SKM-1 (cell line): Measurements from ENCODE around the gene LINC00305.

Experiments
- DNase-seq: peaks from one replicate; lab custom pipeline; 2025; ENCODE audit not compliant: unreplicated experiment; lab: John Stamatoyannopoulos, UW

The LINC00305 gene

DNA sequence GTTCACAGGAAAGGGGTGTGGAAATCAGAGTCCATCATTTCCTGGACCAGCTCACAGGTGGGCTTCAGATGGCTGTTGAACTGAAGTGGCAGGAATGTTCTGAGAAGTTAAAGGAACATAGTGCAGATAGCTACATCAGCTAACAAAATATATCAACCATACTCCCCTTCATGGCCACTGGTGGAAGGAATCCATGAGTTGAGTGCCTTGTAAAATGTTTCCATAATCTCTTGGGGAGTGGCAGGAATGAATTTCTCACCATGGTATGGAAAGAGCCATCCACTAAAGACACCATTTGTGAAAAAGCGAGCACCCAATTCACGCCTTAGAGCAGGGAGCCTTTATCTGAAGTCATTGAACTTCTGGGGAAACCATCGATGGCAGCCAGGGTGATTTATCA lies at the start of gene LINC00305:
TSS of gene LINC00305 (minus strand) at position 101 of the 400 bp plus-strand sequence.
- no peak for DNase-seq

DNA sequence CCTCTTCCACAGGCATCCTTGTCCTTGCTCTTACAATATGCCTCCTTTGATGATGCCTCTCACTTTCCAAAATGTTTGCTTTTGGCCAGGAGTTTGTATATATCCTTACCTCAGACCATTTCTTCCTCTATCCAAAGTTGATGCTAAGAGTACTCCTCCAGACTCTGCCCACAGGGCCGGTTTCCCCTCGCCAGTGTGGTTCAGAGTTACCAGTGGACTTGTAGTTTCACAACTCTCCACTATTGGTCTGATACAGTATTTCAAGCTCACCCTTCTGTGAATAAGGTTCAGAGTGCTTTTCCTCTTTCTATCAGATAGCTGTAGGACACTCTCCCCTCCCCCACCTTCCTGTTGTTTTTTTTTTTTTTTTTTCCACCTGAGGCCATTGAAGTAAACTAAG lies 42.2 kb upstream of the LINC00305 start:
- DNase-seq = no peak

DNA sequence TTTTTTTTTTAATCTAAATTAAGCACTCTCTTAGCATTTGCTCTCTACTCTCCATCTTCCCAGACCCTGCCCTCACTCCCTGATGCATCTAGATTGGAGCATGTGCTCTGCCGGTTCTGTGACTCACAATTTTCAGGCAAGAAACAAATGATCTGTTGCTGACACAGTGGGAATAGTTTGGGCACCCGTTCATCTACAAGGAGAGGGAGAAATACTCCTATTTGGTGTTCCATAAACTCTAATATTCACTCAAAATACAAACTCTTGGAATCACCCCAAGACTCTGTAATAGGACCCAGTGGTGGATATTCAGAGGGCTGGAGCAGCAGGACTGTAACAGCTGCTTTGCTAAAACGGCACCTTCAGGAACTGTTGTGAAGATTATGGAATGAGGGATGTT lies 37.1 kb upstream of the LINC00305 start:
- no peak for DNase-seq

DNA sequence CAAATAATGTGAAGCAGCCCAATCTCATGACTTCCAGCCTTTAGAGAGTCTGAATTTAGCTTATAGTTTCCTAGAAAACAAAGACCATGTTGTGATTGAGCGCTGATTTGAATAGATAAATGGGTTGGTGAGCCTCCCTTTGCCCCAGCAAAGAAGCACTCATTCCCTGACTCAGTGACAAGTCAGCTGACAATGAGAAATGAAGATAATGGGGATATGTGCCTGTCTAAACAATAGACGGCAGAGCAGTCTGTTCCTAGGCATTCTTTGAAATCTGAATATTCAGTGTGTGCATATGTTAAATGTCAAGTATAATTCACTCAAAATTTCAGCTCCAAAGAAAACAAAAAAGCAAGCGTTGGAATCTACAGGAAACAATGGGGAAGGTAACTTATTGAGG lies 34.8 kb upstream of the LINC00305 start:
- DNase-seq = no peak

DNA sequence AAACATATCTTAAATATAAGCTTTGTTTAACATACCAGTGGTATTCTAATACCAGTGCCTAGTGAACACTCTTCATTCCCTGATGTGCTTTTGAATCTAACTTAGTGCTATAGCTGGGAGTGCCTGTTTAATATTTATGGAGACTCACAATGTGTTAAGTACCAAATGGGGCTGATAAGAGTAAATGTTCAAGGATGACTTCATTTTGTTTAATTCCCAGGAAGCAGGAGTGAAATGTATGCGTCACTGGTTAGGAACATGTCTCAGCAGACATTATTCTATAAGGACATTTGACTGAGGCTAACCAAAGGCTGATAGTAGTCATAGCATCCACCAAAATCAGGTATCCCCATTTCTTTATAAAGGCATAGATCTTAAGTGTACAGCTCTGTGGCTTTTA lies 31.7 kb upstream of the LINC00305 start:
- DNase-seq = no peak

DNA sequence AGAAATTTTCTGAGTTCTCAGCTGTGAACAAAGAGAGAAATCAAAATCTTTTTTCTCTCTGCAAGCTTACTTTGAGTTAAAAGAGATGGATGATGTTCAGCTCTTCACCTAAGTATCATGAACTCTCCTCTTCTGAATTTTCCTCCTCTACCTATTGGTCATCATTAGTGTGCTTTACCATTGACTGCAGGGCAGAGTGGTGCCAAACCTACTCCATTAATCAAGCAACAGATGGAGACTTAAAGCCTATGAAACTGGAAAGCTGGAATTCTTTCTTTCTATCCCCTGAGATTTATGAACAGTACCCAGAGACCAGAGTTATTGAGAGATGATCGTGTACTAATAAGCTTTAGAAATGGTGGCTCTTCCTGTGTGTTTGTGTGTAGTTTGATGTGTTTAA lies 31.3 kb upstream of the LINC00305 start:
- no peak for DNase-seq

DNA sequence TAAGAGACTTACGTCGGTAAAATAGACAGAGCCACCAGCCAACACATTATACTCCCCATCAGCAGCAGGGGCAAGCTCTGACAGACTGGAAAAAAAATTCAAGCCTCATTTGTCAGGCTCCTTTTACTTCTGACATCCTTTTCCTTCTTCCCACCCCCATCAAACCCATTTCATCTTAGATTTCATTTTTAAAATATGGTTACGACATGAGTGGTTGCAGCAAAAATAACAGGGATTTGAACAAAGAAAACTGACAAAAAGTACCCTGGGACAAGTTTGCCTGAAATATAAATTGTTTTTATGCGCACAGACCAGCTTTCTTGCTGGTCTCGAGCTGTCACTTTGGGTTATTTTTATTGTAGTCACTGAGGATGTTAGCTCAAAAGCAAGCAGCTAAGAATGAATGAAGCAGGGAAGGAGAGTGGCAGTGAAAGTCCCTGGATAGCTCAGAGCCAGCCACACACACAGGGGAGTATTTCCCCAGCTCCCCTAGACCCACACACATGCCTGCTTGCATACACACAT lies 30.7 kb upstream of the LINC00305 start:
- no peak for DNase-seq

DNA sequence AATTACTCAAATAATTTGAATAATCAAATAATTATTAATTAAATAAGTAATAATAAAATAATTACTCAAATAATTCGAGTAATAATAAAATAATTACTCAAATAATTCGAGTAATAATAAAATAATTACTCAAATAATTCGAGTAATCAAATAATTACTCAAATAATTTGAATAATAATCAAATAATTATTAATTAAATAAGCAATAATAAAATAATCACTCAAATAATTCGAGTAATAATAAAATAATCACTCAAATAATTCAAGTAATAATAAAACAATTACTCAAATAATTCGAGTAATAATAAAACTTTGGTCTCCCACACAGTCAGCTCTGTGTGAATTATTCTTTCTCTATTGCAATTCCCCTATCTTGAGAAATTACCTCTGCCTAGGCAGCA lies 30.0 kb upstream of the LINC00305 start:
- DNase-seq = no peak

DNA sequence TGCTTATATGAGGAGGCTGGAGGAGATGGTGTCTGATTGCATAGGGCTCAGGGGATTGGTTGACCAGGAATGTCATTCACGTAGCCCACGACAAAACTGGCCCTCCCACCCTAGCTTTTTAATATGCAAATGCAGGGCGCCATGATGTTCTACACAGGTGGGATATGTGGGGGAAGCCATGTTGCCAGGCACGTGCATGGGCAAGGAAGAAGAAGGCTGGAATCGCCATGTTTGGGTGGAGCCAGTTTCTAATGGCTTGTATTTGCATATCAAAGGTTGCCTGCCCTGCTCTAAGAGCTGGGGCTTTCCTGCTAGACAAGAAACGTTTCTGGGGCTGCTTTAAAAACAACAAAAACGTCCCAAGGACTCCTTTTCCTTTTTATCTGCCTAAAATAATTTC lies 26.5 kb upstream of the LINC00305 start:
- no peak for DNase-seq

DNA sequence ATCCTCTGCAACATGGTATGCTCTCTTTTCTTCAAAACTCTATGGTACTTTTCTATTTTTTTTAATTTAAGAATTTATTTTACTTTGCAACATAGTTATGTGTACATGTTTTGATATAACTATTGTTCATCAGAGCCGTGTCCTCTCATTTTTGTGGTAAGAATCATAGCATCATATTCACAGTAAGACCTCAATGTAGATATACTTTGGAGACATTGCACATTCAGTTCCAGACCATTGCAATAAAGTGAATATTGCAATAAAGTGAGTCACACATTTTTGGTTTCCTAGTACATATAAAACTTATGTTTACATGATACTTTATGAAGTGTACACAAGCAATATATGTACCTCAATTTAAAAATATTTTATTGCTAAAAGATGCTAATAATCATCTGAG lies 22.7 kb upstream of the LINC00305 start:
- DNase-seq = no peak

DNA sequence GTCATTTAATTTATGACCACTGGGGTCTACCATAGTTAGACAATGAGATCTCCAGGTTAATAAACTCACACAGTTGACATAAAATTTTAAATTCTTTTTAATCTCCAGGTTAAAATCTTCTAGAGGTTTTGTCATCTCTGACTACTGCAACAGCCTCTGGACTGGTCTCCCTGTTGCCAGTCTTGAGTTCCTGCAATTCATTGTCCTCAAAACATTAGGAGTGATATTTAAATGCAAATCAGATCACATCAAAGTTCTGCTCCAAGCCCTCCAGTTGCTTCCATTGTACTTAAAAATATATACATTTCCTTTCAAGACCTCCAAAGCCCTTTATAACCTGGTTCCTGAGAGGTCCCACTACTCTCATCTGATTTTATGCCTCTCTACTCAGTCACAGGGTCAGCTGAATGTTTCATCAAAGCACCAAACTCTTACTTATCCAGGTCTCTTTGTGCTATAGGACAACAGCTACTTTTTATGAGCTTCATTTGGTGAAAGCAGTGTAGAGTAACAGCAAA lies 18.6 kb upstream of the LINC00305 start:
- DNase-seq = no peak

DNA sequence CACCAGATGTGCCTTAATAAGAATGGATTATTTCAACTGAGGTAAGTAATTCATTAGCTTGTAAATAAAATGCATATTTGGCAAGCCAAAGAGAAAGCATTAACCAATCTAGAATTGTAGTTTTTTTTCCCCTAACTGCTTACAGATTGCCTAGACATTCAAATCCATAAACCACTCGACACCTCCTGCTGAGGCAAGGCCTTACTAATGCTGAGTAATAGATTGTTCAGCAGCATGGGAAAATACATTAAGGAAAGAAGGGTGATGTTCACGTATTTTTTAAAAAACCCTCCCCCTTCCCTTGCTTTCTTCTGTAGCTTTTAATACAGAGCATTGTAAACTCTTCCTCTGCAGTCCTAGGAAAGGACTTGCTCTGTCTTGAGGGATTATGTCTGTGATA lies 17.0 kb upstream of the LINC00305 start:
- no peak for DNase-seq

DNA sequence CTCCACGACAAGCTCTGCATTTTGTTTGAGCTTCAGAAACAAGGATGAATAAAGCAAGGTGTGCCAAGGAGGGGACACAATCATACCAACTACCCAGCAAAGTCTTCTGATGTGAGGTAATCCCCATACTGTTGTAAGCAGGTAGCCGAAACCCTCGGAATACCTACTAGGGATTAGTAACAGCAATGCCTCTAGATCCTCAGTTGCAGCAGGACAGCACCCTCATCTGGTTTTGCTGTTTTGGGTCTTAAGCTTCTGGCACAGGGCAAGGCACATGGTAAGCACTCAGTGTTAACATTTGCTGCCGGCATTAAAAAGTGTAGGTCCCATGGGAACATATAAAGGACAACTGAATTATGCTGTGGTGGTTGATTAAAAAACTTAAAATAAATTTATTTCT lies 16.0 kb upstream of the LINC00305 start:
- no peak for DNase-seq

DNA sequence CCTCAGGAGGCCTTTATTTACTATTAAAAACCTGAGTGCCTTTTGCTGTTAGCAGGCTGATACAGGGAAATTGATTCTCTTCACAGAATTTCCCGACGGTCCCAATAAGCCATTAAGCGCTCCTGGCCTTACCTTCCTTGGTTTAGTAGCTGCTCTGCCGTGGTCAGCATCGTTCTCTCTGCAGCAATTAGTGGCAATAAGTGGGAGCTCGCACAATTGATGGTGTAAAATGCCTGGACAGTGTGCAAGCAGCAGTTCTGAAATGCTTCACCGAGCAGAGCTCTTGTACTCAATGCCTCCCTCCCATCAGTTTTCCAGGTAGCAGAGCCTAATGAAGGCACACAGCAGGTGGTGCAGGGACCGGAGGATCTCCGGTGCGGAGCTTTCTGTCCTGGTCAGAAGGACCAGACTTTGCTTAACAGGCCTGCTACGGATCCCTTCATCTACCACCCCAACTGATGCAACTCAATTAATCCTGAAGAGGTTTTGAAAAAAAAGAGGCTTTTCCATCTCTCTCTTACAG lies 1.1 kb upstream of the LINC00305 start:
- DNase-seq = no peak

DNA sequence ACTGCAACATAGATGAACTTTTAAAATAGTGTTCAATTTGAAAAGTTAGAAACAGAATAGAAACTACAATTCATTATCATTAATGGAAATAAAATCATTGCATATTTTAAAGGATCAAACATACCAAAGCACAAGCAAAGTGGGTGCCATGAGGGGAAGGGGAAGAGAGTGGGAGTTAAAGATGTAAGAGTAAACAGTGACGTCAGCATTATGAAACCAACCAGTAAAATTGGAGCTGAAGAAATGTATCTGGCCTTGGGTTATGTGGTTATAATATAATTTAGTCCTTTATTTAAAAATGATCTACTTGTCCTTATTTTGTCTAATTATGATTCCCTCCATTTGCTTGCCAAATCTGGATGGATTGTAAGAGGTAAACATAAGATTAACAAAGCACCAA lies 6.0 kb downstream of the LINC00305 start:
- no peak for DNase-seq

DNA sequence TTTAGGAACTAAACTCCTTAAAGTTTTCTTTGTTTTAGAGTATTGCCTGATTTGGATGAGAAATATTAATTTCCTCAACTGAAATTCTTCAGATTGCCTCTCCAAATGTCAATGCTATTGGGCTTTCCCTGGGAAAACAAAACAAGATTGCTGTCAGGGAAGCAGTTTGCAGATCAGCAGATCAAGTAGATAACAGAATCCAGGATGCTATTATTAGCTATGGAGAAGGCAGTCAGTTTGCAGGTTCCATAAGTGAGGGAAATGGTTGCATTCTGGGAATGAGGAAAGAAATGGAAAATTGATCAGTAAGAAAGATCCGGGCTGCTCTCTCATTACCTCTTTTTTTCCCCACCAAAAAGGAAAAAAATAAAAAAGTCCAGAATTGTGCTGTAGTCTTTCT lies 11.0 kb downstream of the LINC00305 start:
- no peak for DNase-seq

DNA sequence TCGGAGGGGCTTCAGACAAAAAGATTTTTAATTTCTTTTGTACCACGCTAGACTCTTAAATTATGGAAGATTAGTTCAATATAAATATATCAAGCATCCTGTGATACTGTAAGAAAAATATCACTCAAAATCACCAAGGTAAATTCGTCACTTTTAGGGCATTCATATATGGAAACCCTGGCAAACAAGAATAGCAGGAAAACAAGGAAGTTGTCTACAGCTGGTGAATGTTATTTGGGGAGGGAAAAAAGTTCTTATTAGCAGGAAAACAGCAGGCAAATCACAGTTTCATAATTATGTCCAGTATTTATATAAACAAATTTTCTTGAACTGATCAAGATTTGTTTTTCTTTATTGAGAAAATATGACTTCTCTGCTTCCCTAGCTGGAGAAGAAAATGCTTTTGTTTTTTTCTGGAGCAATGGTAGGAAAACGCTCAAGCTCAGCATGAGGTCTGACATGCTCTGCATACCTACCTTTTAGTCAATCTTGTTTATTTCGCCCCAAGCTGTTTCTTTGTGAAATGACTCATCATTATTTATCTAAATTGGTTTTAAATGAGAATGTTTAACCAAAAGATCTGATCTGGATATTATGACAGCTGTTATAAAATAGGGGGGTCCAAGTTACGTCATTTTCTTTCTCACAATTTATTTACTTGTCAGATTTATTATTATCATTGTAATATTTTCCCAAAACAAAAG lies 14.7 kb downstream of the LINC00305 start:
- DNase-seq = no peak

DNA sequence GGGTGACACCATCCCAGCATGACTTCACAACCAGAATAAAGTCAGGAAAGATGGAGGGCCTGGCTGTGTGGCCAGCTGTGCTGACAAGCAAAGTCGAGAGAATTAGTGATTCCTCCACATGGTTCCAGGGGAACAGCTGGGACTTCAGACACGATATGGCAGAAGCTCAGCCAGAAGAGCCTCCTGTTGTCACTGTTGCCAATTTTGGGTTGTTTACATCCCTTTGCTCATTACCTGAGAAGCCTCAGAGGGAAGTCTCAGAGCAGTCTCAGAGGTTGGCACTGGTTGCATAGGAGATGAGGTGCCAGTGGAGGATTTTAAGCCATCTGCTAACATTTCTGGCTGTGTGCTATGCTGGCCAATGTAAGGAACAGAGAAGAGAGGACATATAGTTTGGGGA lies 16.0 kb downstream of the LINC00305 start:
- no peak for DNase-seq

DNA sequence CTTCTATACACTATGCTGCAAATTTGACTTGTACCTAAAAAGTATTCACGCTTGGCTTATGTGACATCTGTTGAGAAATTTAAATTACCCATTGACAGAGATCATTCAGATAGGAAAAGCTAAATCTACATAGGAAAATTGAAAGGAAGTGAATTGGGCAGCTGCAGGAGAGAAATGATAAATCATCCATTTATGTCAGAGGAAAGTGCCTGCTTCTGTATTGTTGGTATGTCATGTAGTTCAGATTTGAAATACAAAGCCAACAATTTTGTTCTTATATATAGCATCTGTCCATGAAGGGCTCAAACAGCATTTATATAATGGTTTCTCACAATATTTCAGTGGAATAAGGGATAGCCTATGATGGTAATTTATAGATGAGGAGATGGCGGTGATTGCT lies 17.6 kb downstream of the LINC00305 start:
- DNase-seq = no peak

DNA sequence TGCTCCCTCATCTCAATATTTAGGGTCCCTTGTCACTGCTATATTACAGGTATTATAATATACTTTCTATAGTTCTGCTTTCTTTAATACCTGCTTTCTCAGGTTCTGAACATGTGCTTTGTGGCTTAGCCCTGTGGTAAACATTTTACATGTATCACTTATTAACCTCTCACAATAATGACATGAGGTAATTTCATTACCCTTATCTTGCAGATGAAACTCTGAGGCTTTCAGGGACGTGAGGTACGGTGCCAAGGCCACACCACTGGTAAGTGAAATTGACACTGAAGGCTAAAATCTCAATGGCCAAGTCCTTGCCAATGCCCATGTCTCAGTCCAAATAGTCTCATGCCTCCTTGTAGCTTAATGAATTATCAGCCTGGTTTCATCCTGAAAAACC lies 21.7 kb downstream of the LINC00305 start:
- DNase-seq = no peak

DNA sequence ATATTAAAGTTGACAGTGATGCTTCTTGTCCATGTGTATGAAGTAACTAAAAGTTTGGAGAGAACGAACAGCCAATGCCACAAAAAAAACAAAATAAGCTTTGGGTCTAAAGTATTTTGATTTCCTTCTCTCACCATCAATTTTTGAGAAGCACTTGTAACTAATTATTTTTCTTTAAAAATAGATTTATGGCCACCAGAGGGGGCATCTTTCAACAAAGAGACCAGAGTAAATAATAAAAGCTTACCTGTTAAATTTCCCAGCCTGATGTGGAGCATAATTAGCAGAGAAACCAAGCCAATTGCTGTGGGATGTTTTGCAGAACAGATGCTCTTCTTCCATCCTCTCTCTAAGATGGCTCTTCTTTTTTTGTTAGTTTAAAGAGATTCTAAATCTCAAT lies 29.0 kb downstream of the LINC00305 start:
- DNase-seq = no peak

DNA sequence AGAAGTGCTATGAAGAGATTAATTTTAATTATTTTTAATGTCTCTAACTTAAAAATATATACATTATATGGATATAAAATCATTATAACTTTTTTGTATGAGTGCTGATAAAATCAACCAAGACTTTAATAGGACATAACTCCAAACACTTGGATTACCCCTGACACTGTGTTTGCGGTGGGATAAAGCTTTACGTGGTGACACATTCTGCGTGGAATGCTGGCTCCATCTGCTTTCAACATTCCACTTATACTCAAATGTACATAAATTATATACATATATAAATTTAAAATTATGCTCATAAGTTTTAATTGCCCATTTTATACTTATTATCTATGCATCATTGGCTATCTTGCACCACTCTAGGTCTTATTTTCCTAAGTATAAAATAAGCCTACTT lies 30.5 kb downstream of the LINC00305 start:
- no peak for DNase-seq
